DND-41 (cell line): Measurements from ENCODE around the gene KRR1.
A peak's percentile ranks its signal among the peaks of the same experiment; 100 is the strongest.
"Not testable (repeated sequence)": the region's sequence is repeated elsewhere in the genome, so short reads cannot be mapped to it uniquely, and the experiment has no call there.

Experiments
- ATAC-seq: fragments of 200-7000 bp; cut with Tn5 transposase; 3 replicates; pipeline ENCODE4 v1.9.1; 2021; ENCODE audit warnings: low read depth; ENCODE audit not compliant: insufficient read depth
- DNase-seq: peaks from one replicate; pipeline ENCODE4 v3.0.0-alpha.2; 2020
- H2AFZ ChIP-seq: 2 replicates; pipeline ENCODE4 v1.6.0; 2012; ENCODE audit warnings: low read depth, low read length
- H3K27ac ChIP-seq: 2 replicates; pipeline ENCODE4 v1.5.1; 2012; ENCODE audit warnings: low read length, inconsistent platforms
- H3K27me3 ChIP-seq: fragments of 200-600 bp; sonication (generic); 2 replicates; pipeline ENCODE4 v1.6.0; 2012; ENCODE audit warnings: low read length, mild to moderate bottlenecking, inconsistent platforms; ENCODE audit not compliant: insufficient read depth, poor library complexity
- H3K36me3 ChIP-seq: 2 replicates; pipeline ENCODE4 v1.5.1; 2012; ENCODE audit warnings: low read length, inconsistent platforms; ENCODE audit not compliant: insufficient read depth
- H3K4me1 ChIP-seq: 2 replicates; pipeline ENCODE4 v1.5.1; 2012; ENCODE audit warnings: mild to moderate bottlenecking, low read length; ENCODE audit not compliant: insufficient read depth
- H3K4me2 ChIP-seq: 2 replicates; pipeline ENCODE4 v1.6.0; 2012; ENCODE audit warnings: mild to moderate bottlenecking, moderate library complexity, low read length, inconsistent platforms; ENCODE audit not compliant: insufficient read depth
- H3K4me3 ChIP-seq, 2 experiments: fragments of 200-600 bp in 1 of 2; shearing (Covaris generic) in 1 of 2; 2 replicates each; pipeline ENCODE4 v1.5.1; 2012 to 2016; ENCODE audit warnings: inconsistent platforms in 2 of 2, low read length in 2 of 2, mild to moderate bottlenecking in 2 of 2, low read depth in 1 of 2, moderate library complexity in 1 of 2
- H3K79me2 ChIP-seq: 2 replicates; pipeline ENCODE4 v1.6.0; 2012; ENCODE audit warnings: low read length, inconsistent platforms; ENCODE audit not compliant: insufficient read depth
- H3K9ac ChIP-seq: 2 replicates; pipeline ENCODE4 v1.6.0; 2012; ENCODE audit warnings: low read depth, mild to moderate bottlenecking, inconsistent platforms, low read length, moderate library complexity
- H3K9me3 ChIP-seq: 2 replicates; pipeline ENCODE4 v1.5.1; 2012; ENCODE audit warnings: low read length, moderate library complexity, mild to moderate bottlenecking, inconsistent platforms; ENCODE audit not compliant: insufficient read depth, severe bottlenecking
- H4K20me1 ChIP-seq: 2 replicates; pipeline ENCODE4 v1.6.0; 2012; ENCODE audit warnings: low read length; ENCODE audit not compliant: insufficient read depth
- EZH2 ChIP-seq: IDR thresholded peaks from 3 replicates; pipeline ENCODE4 v1.6.1; 2012; ENCODE audit warnings: borderline replicate concordance, low read depth, mild to moderate bottlenecking, moderate library complexity, low read length, inconsistent platforms; ENCODE audit not compliant: severe bottlenecking
- TF ChIP-seq, protein P1 (sequence below): IDR thresholded peaks from 2 replicates; pipeline ENCODE4 v1.5.1; 2012; ENCODE audit warnings: borderline replicate concordance, low read length, moderate library complexity, mild to moderate bottlenecking; ENCODE audit not compliant: poor library complexity, severe bottlenecking; ENCODE audit errors: extremely low read depth

Gene KRR1

DNA sequence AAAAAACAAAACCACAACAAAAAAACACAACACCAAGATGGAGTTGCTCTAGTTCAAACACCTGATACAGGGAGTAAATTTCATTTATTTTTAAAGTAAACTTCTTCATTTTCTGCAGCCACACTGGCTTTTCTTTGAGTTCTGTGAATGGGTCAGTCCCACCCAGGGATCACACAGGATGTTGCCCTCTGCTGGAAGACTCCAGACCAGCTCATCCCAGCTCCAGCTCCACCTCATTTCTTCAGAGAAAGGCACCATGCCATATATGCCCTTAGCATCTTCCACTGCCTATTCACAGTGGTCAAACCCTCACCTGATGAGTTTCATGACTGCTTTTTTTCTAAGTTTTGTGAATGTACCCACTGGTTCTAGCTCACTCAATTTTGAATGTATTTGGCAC lies 22.9 kb downstream of the KRR1 start:
- H3K4me2 ChIP-seq = no peak overlapping the region
- peaks cover 36% of the 10 kb centered on the region for H3K36me3 ChIP-seq
- H3K9me3 ChIP-seq = no peaks in the 10 kb centered on the region
- no peak for TF ChIP-seq EZH2
- TF ChIP-seq, protein P1, sequence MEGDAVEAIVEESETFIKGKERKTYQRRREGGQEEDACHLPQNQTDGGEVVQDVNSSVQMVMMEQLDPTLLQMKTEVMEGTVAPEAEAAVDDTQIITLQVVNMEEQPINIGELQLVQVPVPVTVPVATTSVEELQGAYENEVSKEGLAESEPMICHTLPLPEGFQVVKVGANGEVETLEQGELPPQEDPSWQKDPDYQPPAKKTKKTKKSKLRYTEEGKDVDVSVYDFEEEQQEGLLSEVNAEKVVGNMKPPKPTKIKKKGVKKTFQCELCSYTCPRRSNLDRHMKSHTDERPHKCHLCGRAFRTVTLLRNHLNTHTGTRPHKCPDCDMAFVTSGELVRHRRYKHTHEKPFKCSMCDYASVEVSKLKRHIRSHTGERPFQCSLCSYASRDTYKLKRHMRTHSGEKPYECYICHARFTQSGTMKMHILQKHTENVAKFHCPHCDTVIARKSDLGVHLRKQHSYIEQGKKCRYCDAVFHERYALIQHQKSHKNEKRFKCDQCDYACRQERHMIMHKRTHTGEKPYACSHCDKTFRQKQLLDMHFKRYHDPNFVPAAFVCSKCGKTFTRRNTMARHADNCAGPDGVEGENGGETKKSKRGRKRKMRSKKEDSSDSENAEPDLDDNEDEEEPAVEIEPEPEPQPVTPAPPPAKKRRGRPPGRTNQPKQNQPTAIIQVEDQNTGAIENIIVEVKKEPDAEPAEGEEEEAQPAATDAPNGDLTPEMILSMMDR = peak; percentile 58
- H2AFZ ChIP-seq = no peak overlapping the region
- peak; percentile 39 for DNase-seq
- no peak overlapping the region for H3K27ac ChIP-seq
- H3K9ac ChIP-seq = no peak overlapping the region
- H3K79me2 ChIP-seq = peaks cover 19% of the 10 kb centered on the region
- H3K27me3 ChIP-seq = no peaks in the 10 kb centered on the region
- peaks cover 24% of the 10 kb centered on the region for H3K4me1 ChIP-seq
- H4K20me1 ChIP-seq = no peaks in the 10 kb centered on the region
- H3K4me3 ChIP-seq = no peak overlapping the region
- ATAC-seq = peak; percentile 61

DNA sequence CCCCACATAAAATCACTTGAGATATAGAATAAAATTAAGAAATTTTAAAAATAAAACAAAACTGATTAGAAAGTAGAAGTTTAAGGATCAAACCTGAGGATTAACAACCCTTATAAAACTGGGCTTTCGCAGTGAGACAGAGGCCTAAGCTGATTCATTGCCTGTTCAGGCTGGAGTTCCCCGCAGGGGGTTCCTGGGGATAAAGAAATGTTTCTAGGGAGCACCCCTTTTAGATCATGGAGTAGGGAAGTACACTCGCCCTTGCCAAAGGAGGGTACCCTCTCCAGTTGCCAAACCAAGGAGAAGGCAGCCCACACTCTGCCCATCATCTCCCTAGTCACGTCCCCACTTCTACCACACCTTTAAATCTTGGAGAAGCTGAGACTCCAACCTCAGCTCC lies 24.1 kb downstream of the KRR1 start:
- H3K79me2 ChIP-seq = peaks cover 31% of the 10 kb centered on the region
- ATAC-seq = no peak

DNA sequence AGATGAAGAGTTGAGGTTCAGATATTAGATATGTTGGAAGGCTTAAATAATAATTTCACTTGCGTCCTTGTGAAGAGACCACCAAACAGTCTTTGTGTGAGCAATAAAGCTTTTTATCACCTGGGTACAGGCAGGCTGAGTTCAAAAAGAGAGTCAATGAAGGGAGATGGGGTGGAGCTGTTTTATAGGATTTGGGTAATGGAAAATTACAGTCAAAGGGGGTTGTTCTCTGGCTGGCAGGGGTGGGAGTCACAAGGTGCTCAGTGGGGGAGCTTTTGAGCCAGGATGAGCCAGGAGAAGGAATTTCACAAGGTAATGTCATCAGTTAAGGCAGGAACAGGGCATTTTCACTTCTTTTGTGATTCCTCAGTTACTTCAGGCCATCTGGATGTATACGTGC lies 27.0 kb downstream of the KRR1 start:
- ATAC-seq, H3K27me3 ChIP-seq, H3K9me3 ChIP-seq, H3K4me3 ChIP-seq, H4K20me1 ChIP-seq, H2AFZ ChIP-seq, H3K36me3 ChIP-seq, DNase-seq: not testable (repeated sequence)
- Histone ChIP-seq H3K9ac (peak overlapping the region; percentile 6; the same call in 1 of the 2 replicates), H3K4me1 (peaks cover 57% of the 10 kb centered on the region), H3K79me2 (peaks cover 38% of the 10 kb centered on the region), H3K4me2 (peak overlapping the region; percentile 69), H3K27ac (peak overlapping the region; percentile 45; the same call in 1 of the 2 replicates)

More for the DNA sequence above, 24.1 kb downstream of the KRR1 start:
- Histone ChIP-seq H3K27me3 (no peaks in the 10 kb centered on the region), H3K4me3 (no peak overlapping the region), H3K9me3 (no peaks in the 10 kb centered on the region), H3K36me3 (peaks cover 24% of the 10 kb centered on the region), H3K9ac (no peak overlapping the region), H4K20me1 (no peaks in the 10 kb centered on the region), H3K4me2 (no peak overlapping the region), H3K27ac (no peak overlapping the region), H3K4me1 (peaks cover 32% of the 10 kb centered on the region), H2AFZ (no peak overlapping the region)
- TF ChIP-seq, protein P1 = no peak
- TF ChIP-seq EZH2 = no peak
- no peak for DNase-seq

DNA sequence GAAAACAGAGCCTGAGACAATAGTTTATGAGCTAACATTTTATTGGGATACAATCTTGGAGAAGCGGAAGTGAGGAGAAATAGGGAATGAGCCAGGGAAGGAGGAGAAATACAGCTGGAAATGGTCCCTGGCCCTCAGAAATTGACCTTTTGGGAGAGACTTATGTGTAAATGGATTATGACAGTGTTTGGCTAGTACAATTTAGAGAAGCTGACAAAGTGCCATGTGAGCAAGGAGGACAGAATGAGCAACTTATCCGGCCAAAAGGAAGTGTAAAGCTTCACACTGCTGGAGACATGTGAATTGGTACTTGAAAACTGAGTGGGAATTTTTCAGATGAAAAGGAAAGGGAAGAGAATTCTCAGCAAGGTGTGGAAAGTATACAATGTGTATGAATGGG lies 28.0 kb downstream of the KRR1 start:
- TF ChIP-seq, protein P1 = no peak
- TF ChIP-seq EZH2 = no peak
- Histone ChIP-seq H3K4me3 (peak overlapping the region in 1 of 2 experiments; percentile 62; a peak in 2 of 4 replicates), H3K36me3 (peaks cover 7% of the 10 kb centered on the region), H3K79me2 (peaks cover 38% of the 10 kb centered on the region), H3K4me1 (peaks cover 67% of the 10 kb centered on the region), H3K9ac (peak overlapping the region; percentile 6), H3K9me3 (no peaks in the 10 kb centered on the region), H2AFZ (no peak overlapping the region), H3K27ac (peak overlapping the region; percentile 34; the same call in 1 of the 2 replicates), H3K4me2 (peak overlapping the region; percentile 69), H3K27me3 (no peaks in the 10 kb centered on the region), H4K20me1 (no peaks in the 10 kb centered on the region)
- DNase-seq (no peak), ATAC-seq (no peak)
